Endothelial cell of umbilical vein (primary cell): Measurements from ENCODE around the gene GSE1. TPM values are rescaled to one million over a fixed set of nuclear protein-coding genes. Genes with fewer than 3 reads are reported as not detected.

Source experiments
- BruUV-seq: library from RNA; stranded (reverse); fragments of 400-500 nt; replicated peaks from 2 replicates; lab custom pipeline; 2021; lab: Mats Ljungman, UMichigan
- CTCF ChIA-PET: fragments of 300-600, 350-600 bp; sonication (Branson Sonifier 250); formaldehyde crosslinking; loops from one replicate; lab custom pipeline; 2021; ENCODE audit warnings: antibody characterized with exemption, inconsistent platforms; lab: Charles Lee
- POLR2A ChIA-PET: fragments of 300-600, 350-600 bp; sonication (Branson Sonifier 250); formaldehyde crosslinking; loops from one replicate; lab custom pipeline; 2021; ENCODE audit warnings: antibody characterized with exemption, inconsistent platforms; lab: Charles Lee
- DNase-seq: peaks from one replicate; pipeline ENCODE4 v3.0.0-alpha.2; 2011; ENCODE audit warnings: low read depth, low spot score
- FAIRE-seq: peaks from 2 replicates; lab custom pipeline; 2011; peaks lifted over from hg19 to GRCh38; lab: Jason Lieb, UNC
- H2AFZ ChIP-seq: 2 replicates; pipeline ENCODE4 v1.6.0; 2012; ENCODE audit warnings: low read depth, low read length, control low read depth, inconsistent platforms
- H3K27ac ChIP-seq: 2 replicates; pipeline ENCODE4 v1.5.1; 2011; ENCODE audit warnings: low read depth, mild to moderate bottlenecking, control low read depth, low read length, moderate library complexity; ENCODE audit not compliant: insufficient read depth
- H3K27me3 ChIP-seq, 2 experiments: 2 replicates each; pipeline versions ENCODE4 v1.6.0 to v1.6.1; 2011; ENCODE audit warnings: low read length in 2 of 2, mixed read lengths in 1 of 2; ENCODE audit not compliant: control insufficient read depth in 2 of 2, insufficient read depth in 2 of 2
- H3K36me3 ChIP-seq, 2 experiments: 2 replicates in 1 of 2; 3 replicates in 1 of 2; pipeline ENCODE4 v1.5.1; 2011; ENCODE audit warnings: low read length in 2 of 2, mild to moderate bottlenecking in 1 of 2, moderate library complexity in 1 of 2; ENCODE audit not compliant: control insufficient read depth in 2 of 2, insufficient read depth in 2 of 2; ENCODE audit errors: extremely low read depth in 1 of 2
- H3K4me1 ChIP-seq: 3 replicates; pipeline ENCODE4 v1.5.1; 2011; ENCODE audit warnings: mild to moderate bottlenecking, low read length; ENCODE audit not compliant: control insufficient read depth, insufficient read depth; ENCODE audit errors: extremely low read depth
- H3K4me2 ChIP-seq: 2 replicates; pipeline ENCODE4 v1.6.1; 2011; ENCODE audit warnings: low read length, control low read depth, mixed read lengths; ENCODE audit not compliant: insufficient read depth
- H3K4me3 ChIP-seq, 3 experiments: fragments of 200-600 bp in 1 of 3; sonication (generic), shearing (Covaris generic) in 1 of 3; replicated peaks in 1 of 3; 2 replicates each; pipeline ENCODE4 v1.5.1; 2011 to 2016; ENCODE audit warnings: control low read depth in 3 of 3, low read length in 3 of 3, mild to moderate bottlenecking in 2 of 3, inconsistent platforms in 1 of 3, low read depth in 1 of 3, moderate library complexity in 1 of 3; ENCODE audit not compliant: insufficient read depth in 1 of 3
- H3K79me2 ChIP-seq: 2 replicates; pipeline ENCODE4 v1.6.0; 2012; ENCODE audit warnings: low read length, inconsistent platforms; ENCODE audit not compliant: control insufficient read depth, insufficient read depth
- H3K9ac ChIP-seq: replicated peaks from 2 replicates; pipeline ENCODE3; 2011; ENCODE audit warnings: low read length, control low read depth; ENCODE audit not compliant: insufficient read depth; ENCODE audit errors: extremely low read depth
- H3K9me1 ChIP-seq: replicated peaks from 3 replicates; pipeline ENCODE4 v1.6.0; 2011; ENCODE audit warnings: mild to moderate bottlenecking, low read length; ENCODE audit not compliant: control insufficient read depth, insufficient read depth; ENCODE audit errors: extremely low read depth
- H3K9me3 ChIP-seq: replicated peaks from 2 replicates; pipeline ENCODE4 v1.5.1; 2012; ENCODE audit warnings: low read length, inconsistent platforms; ENCODE audit not compliant: control insufficient read depth, insufficient read depth
- H4K20me1 ChIP-seq: replicated peaks from 2 replicates; pipeline ENCODE3; 2011; ENCODE audit warnings: mild to moderate bottlenecking, low read length; ENCODE audit not compliant: control insufficient read depth, insufficient read depth; ENCODE audit errors: extremely low read depth
- CTCF ChIP-seq, 2 donors: IDR thresholded peaks; 1 replicate in 1 of 2; 2 replicates in 1 of 2; pipeline ENCODE4 v1.5.1; 2011; ENCODE audit warnings: low read length in 2 of 2, mild to moderate bottlenecking in 2 of 2, moderate library complexity in 2 of 2, control low read depth in 1 of 2, inconsistent platforms in 1 of 2, low read depth in 1 of 2; ENCODE audit not compliant: insufficient read depth in 1 of 2; ENCODE audit errors: extremely low read depth in 1 of 2
- EZH2 ChIP-seq: IDR thresholded peaks from 2 replicates; pipeline ENCODE4 v1.6.1; 2012; ENCODE audit warnings: borderline replicate concordance, low read depth, mild to moderate bottlenecking, moderate library complexity, low read length, inconsistent platforms; ENCODE audit not compliant: severe bottlenecking
- FOS ChIP-seq: IDR thresholded peaks from 2 replicates; pipeline ENCODE4 v1.6.1; 2011; ENCODE audit warnings: mild to moderate bottlenecking, low read length, moderate library complexity, borderline replicate concordance; ENCODE audit not compliant: insufficient read depth
- GATA2 ChIP-seq: IDR thresholded peaks from 2 replicates; pipeline ENCODE4 v1.7.0; 2011; ENCODE audit warnings: low read depth, mild to moderate bottlenecking, moderate library complexity, mixed read lengths, low read length; ENCODE audit not compliant: insufficient read length, insufficient read depth
- JUN ChIP-seq: IDR thresholded peaks from 2 replicates; pipeline ENCODE4 v1.6.1; 2011; ENCODE audit warnings: borderline replicate concordance, low read depth; ENCODE audit not compliant: insufficient read length, insufficient read depth
- MAX ChIP-seq: IDR thresholded peaks from 2 replicates; pipeline ENCODE4 v1.6.1; 2011; ENCODE audit not compliant: insufficient read depth, insufficient read length
- MYC ChIP-seq: IDR thresholded peaks from one replicate; pipeline ENCODE4 v1.6.1; 2011; ENCODE audit warnings: mild to moderate bottlenecking, low read depth, low read length
- POLR2A ChIP-seq: IDR thresholded peaks from 2 replicates; pipeline ENCODE4 v1.6.1; 2012; ENCODE audit warnings: low read depth, mild to moderate bottlenecking, control low read depth, low read length
- POLR2AphosphoS5 ChIP-seq: IDR thresholded peaks from 2 replicates; pipeline ENCODE4 v1.6.1; 2012; ENCODE audit warnings: low read depth, mild to moderate bottlenecking, control low read depth, low read length, moderate library complexity; ENCODE audit not compliant: insufficient read depth
- dilution Hi-C: fragments of 300-500 bp; cut with MboI; formaldehyde crosslinking; loops from one replicate; pipeline ENCODE4 v1.15.0; 2019; ENCODE audit warnings: low sequenced_read_pairs; ENCODE audit not compliant: extremely low pct_ligation_motif_present
- intact Hi-C: fragments of 100-400 bp; cut with micrococcal nuclease; formaldehyde crosslinking; loops from one replicate; pipeline ENCODE4 v1.10.0; 2022
- polyA plus RNA-seq, 4 experiments: library from polyadenylated mRNA; depleted of rRNA in 3 of 4; stranded (reverse) in 3 of 4; unstranded in 1 of 4; fragments of >200 nt; gene quantifications; 2 replicates each; pipeline versions ENCODE4 v1.2.1 to v1.2.3, GENCODE V29; 2011 to 2012; ENCODE audit warnings: missing spikeins in 1 of 4
- total RNA-seq: library from RNA; stranded (reverse); gene quantifications from 2 replicates; pipeline ENCODE4 v1.2.3, GENCODE V29; 2021

The GSE1 gene
- total and polyA plus RNA-seq, 2 donors (not counting 3 experiments of a cell fraction or from before 2014, with no cell fraction given): 4.2 to 18.3 TPM

GRCh38 chr16:85602402-85603202, 10.5 kb upstream of the GSE1 start:
- POLR2A ChIA-PET: interaction anchor here (0.8 kb wide), 1 partner anchor 142 kb away, joined by 4 read pairs; no protein-coding TSS in a partner anchor
- Histone ChIP-seq H4K20me1 (no peaks in the 10 kb centered on the region), H3K4me3 (no peak overlapping the region), H3K9me3 (no peaks in the 10 kb centered on the region), H3K9ac (no peak overlapping the region), H3K27ac (no peak overlapping the region), H3K4me1 (no peaks in the 10 kb centered on the region), H2AFZ (no peak overlapping the region), H3K27me3 (peaks cover 0 to 1% of the 10 kb centered on the region in 2 experiments), H3K9me1 (no peaks in the 10 kb centered on the region), H3K4me2 (no peak overlapping the region), H3K36me3 (no peaks in the 10 kb centered on the region), H3K79me2 (no peaks in the 10 kb centered on the region)
- dilution Hi-C loops (no loop called here), intact Hi-C loops (no loop called here)
- CTCF ChIA-PET: interaction anchor here (1.1 kb wide), 1 partner anchor 14 kb away, joined by 4 read pairs; no protein-coding TSS in a partner anchor
- FAIRE-seq: no peak
- no peak for DNase-seq
- no TSS peak for BruUV-seq
- TF ChIP-seq MYC: no peak
- TF ChIP-seq JUN: no peak
- no peak for TF ChIP-seq GATA2
- no peak for TF ChIP-seq POLR2AphosphoS5
- TF ChIP-seq FOS: no peak
- no peak for TF ChIP-seq EZH2
- no peak for TF ChIP-seq MAX
- TF ChIP-seq CTCF (IDR thresholded peaks at IDR 0.05; ENCODE audit: extremely low read depth in 1 of 2, insufficient read depth in 1 of 2, low read depth in 1 of 2, low read length in 2 of 2): no peak
- TF ChIP-seq POLR2A: no peak
